ENCODE data around the gene CEP295NL. TPM values are rescaled to one million over a fixed set of nuclear protein-coding genes. Genes with fewer than 3 reads are reported as not detected.
A peak's percentile ranks its signal among the peaks of the same experiment; 100 is the strongest.

The CEP295NL gene
- total RNA-seq, 4 donors from 2014 or later, result 1.1 to 45.4 (median 9.1) TPM

GRCh38 chr17:78924481-78925151 is 21.6 kb upstream of the CEP295NL start:
- DNase-seq, result peak in 1 of 3 donors; percentile 62
- peak overlapping the region; percentile 57 to 74 (median 68) for H3K4me3 ChIP-seq
- TF ChIP-seq POLR2A (IDR thresholded peaks at IDR 0.05) (no peak), CTCF (IDR thresholded peaks at IDR 0.05) (no peak)
- H3K9me3 ChIP-seq, result no peaks in the 10 kb centered on the region
- no peaks in the 10 kb centered on the region for H3K36me3 ChIP-seq
- peaks cover 0 to 49% (median 14%) of the 10 kb centered on the region in 4 donors for H3K4me1 ChIP-seq
- no peaks in the 10 kb centered on the region for H3K27me3 ChIP-seq
- H3K27ac ChIP-seq, result peak overlapping the region; percentile 79 to 97 (median 88)

GRCh38 chr17:78923660-78924453 is 20.9 kb upstream of the CEP295NL start:
- Histone ChIP-seq H3K27ac (peak overlapping the region; percentile 79 to 97 (median 88)), H3K36me3 (no peaks in the 10 kb centered on the region), H3K4me1 (peaks cover 0 to 52% (median 14%) of the 10 kb centered on the region in 4 donors), H3K9me3 (no peaks in the 10 kb centered on the region), H3K27me3 (no peaks in the 10 kb centered on the region), H3K4me3 (peak overlapping the region; percentile 57 to 74 (median 68))
- TF ChIP-seq CTCF (IDR thresholded peaks at IDR 0.05), result no peak
- TF ChIP-seq POLR2A (IDR thresholded peaks at IDR 0.05), result no peak
- DNase-seq, result peak; percentile 86 to 94 (median 88)

GRCh38 chr17:78922816-78923498 is 20.0 kb upstream of the CEP295NL start:
- Histone ChIP-seq H3K4me3 (peak overlapping the region in 3 of 4 donors; percentile 63 to 74 (median 73)), H3K9me3 (no peaks in the 10 kb centered on the region), H3K27me3 (no peaks in the 10 kb centered on the region), H3K27ac (peak overlapping the region; percentile 79 to 97 (median 88)), H3K36me3 (no peaks in the 10 kb centered on the region), H3K4me1 (peaks cover 0 to 60% (median 14%) of the 10 kb centered on the region in 4 donors)
- no peak for TF ChIP-seq POLR2A (IDR thresholded peaks at IDR 0.05)
- no peak for TF ChIP-seq CTCF (IDR thresholded peaks at IDR 0.05)
- DNase-seq, result no peak

GRCh38 chr17:78921437-78921971 is 18.5 kb upstream of the CEP295NL start:
- TF ChIP-seq CTCF (IDR thresholded peaks at IDR 0.05) (no peak), POLR2A (IDR thresholded peaks at IDR 0.05) (no peak)
- Histone ChIP-seq H3K9me3 (no peaks in the 10 kb centered on the region), H3K27me3 (no peaks in the 10 kb centered on the region), H3K4me1 (peaks cover 0 to 63% (median 14%) of the 10 kb centered on the region in 4 donors), H3K27ac (peak overlapping the region in 2 of 4 donors; percentile 28 to 97), H3K4me3 (no peak overlapping the region), H3K36me3 (no peaks in the 10 kb centered on the region)
- DNase-seq, result no peak

- no peak overlapping the region for H3K27ac ChIP-seq
- H3K36me3 ChIP-seq, result no peaks in the 10 kb centered on the region
- TF ChIP-seq POLR2A (IDR thresholded peaks at IDR 0.05) (no peak), CTCF (IDR thresholded peaks at IDR 0.05) (no peak)
- no peak for DNase-seq
- H3K4me1 ChIP-seq, result peaks cover 0 to 64% (median 13%) of the 10 kb centered on the region in 4 donors
- H3K9me3 ChIP-seq, result no peaks in the 10 kb centered on the region
- no peaks in the 10 kb centered on the region for H3K27me3 ChIP-seq
- no peak overlapping the region for H3K4me3 ChIP-seq
Observed at GRCh38 chr17:78920528-78920927, 17.5 kb upstream of the CEP295NL start.

Measured in Peyer's patch (tissue), 4 donors.